ENCODE data around the gene GIPC1.

Gene GIPC1

DNA sequence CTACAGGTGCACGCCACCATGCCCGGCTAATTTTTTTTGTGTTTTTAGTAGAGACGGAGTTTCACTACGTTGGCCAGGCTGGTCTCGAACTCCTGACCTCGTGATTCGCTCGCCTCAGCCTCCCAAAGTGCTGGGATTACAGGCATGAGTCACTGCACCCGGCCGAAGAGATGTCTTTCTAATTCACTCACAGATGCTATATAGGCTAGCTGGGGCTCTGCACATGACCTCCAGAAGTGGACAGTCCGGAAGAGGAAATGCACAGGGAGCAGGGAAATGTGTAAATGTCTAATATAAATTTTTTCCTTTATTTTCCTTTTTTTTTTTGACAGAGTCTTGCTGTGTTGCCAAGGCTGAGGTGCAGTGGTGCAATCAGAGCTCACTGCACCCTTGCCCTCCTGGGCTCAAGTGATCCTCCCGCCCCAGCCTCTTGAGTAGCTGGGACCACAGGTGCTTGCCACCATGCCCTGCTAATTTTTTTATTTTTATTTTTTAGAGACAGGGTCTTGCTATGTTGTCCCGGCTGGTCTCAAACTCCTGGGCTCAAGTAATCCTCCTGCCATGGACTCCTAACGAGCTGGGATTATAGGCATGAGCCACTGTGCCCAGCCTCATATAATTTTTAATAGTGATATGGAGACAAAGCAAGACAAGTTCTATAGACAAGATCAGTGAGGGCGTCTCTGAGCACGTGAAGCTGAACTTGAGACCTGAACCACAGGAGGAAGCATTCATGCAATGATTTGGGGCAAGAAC is 8.4 kb downstream of the GIPC1 start:
- H3K9me3 ChIP-seq (ENCODE audit: control insufficient read depth, low read length) = no peaks in the 10 kb centered on the region
- 95% methylated on average over 12 to 13 of the region's 16 CpGs for WGBS, 2 experiments (ENCODE audit: insufficient coverage in 2 of 2)
- H3K4me3 ChIP-seq (ENCODE audit: extremely low read depth, insufficient read depth, low read length, poor library complexity, severe bottlenecking) = no peak overlapping the region
- H3K4me1 ChIP-seq (ENCODE audit: control insufficient read depth, insufficient read depth, low read length, poor library complexity, severe bottlenecking) = no peaks in the 10 kb centered on the region
- peaks cover 70% of the 10 kb centered on the region for H3K36me3 ChIP-seq (ENCODE audit: control insufficient read depth, insufficient read depth, low read length)
- H3K27ac ChIP-seq (ENCODE audit: low read depth, low read length, severe bottlenecking) = no peak overlapping the region

DNA sequence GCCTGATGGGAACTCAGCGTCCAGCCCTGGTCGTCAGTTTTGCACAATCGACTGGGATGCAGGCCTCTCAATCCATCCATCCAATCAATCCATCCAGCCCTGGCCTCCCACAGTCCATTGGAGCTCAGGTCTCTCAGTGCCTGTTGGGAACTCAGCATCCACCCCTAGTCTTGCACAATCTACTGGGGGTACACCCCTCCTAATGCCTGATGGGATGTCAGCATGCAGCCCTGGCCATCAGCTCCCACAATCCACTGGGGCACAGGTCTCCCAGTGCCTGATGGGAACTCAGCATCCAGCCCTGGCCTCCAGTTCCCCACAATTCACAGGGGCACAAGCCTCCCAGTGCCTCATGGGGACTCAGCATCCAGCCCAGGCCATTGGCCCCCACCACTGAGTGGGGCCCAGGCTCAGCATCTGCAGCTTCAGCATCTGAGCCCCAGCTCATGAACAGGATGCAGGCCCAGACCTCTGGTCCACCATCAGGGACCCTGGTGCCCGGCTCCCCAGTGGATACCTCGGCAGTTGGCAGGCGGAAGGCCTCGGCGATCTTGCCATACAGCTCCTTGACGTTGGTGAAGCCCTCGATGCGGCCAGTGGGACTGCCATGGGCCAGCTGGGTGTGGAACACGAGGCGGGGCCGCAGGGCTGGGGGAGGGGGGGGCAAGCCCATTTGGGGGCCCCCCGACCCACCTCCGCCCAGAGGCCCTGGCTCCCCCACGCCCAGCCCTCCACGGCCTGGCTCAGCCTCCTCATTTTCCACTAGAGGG is 13.6 kb downstream of the GIPC1 start:
- H3K9me3 ChIP-seq (ENCODE audit: control insufficient read depth, low read length) = no peaks in the 10 kb centered on the region
- H3K4me3 ChIP-seq (ENCODE audit: extremely low read depth, insufficient read depth, low read length, poor library complexity, severe bottlenecking) = no peak overlapping the region
- H3K4me1 ChIP-seq (ENCODE audit: control insufficient read depth, insufficient read depth, low read length, poor library complexity, severe bottlenecking) = peaks cover 5% of the 10 kb centered on the region
- WGBS, 2 experiments (ENCODE audit: insufficient coverage in 2 of 2) = 95% methylated on average over 15 to 16 of the region's 18 CpGs
- no peak overlapping the region for H3K27ac ChIP-seq (ENCODE audit: low read depth, low read length, severe bottlenecking)
- H3K36me3 ChIP-seq (ENCODE audit: control insufficient read depth, insufficient read depth, low read length) = peaks cover 74% of the 10 kb centered on the region

DNA sequence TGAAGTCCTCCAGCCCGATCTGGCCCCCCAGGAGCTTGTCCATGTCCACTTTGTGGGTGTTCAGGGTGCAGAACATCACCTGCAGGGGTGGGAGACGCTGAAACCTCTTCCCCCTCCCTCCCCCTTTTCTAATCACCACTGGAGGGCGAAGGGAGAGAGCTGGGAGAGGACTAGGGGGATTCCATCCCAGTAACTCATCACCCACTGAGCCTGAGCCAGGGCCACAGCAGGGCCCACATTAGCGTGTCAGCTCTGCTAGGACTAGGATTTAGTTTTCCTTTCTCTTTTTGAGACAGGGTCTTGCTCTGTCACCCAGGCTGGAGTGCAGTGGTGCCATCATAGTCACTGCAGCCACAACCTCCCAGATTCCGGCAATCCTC is 15.2 kb downstream of the GIPC1 start:
- Histone ChIP-seq H3K4me1 (ENCODE audit: control insufficient read depth, insufficient read depth, low read length, poor library complexity, severe bottlenecking) (peaks cover 19% of the 10 kb centered on the region), H3K9me3 (ENCODE audit: control insufficient read depth, low read length) (no peaks in the 10 kb centered on the region), H3K4me3 (ENCODE audit: extremely low read depth, insufficient read depth, low read length, poor library complexity, severe bottlenecking) (no peak overlapping the region), H3K36me3 (ENCODE audit: control insufficient read depth, insufficient read depth, low read length) (peaks cover 64% of the 10 kb centered on the region), H3K27ac (ENCODE audit: low read depth, low read length, severe bottlenecking) (no peak overlapping the region)
- WGBS, 2 experiments (ENCODE audit: insufficient coverage in 2 of 2) = 89% methylated on average over 1 to 3 of the region's 5 CpGs

DNA sequence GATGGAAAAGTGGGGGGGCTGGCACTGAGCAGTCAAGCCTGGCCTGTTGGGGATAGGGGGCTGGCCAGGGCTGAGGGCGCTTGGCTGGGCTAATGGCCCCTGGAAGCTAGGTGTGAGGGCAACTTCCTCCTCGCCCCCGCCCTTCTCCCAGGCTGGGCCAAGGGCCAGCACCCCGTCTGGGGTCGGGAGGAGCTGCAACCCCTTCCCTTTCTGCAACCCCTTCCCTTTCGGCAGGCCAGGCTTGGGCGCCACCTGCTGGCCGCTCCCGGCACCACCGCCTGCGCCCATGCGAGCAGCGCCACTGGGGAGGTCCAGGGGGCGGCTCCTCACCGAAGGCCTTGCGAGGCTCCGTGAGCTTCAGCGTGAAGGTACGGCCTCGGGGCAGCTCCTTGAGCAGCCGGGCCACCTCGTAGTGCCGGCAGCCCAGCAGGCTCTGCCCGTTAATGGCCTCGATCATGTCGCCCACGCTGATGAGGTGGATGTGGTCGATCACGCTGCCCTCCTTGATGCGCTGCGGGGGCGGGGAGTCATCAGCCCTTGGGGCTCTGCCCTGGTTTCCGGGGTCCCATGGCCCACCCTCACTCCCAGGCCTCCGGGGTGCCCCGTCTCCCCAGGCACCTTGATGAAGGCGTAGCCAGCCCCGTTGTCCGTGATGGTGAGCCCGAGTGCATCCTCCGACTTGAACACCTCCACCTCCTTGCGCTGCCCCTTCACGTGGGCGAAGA is 15.8 kb downstream of the GIPC1 start:
- Histone ChIP-seq H3K36me3 (ENCODE audit: control insufficient read depth, insufficient read depth, low read length) (peaks cover 61% of the 10 kb centered on the region), H3K27ac (ENCODE audit: low read depth, low read length, severe bottlenecking) (no peak overlapping the region), H3K4me1 (ENCODE audit: control insufficient read depth, insufficient read depth, low read length, poor library complexity, severe bottlenecking) (peaks cover 24% of the 10 kb centered on the region), H3K4me3 (ENCODE audit: extremely low read depth, insufficient read depth, low read length, poor library complexity, severe bottlenecking) (no peak overlapping the region), H3K9me3 (ENCODE audit: control insufficient read depth, low read length) (no peaks in the 10 kb centered on the region)
- 63 to 73% methylated on average over 33 to 39 of the region's 43 CpGs for WGBS, 2 experiments (ENCODE audit: insufficient coverage in 2 of 2)

DNA sequence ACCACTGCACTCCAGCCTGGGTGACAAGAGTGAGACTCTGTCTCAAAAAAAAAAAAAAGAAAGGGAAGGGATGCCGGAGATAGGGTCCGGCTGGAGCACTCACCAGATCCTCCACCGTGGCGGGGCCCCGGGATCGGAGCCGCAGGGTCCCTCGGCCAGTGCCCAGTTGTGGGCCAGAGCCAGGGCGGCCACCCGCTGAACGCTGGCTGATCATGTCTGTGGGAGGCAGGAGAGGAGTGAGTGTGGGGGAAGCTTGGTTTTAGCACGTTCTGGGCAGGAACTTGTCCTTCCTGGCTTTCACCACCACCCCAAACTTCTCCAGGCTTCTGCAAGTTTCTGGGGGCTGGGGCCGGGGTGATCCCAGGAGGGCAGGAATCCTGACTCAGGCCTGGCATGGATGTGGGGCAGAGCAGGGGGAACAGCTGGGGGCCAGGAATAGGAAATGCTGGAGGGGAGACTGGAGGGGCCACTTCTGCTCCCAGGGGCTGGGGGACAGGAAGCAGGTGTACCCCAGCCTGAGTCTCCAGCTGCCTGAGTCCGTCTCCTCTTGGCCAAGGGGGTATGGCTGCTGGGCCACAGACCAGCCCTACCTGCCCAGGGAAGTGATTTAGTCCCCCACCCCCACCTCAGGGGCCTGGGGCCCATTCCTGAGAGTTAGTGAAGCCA is 16.5 kb downstream of the GIPC1 start:
- Histone ChIP-seq H3K27ac (ENCODE audit: low read depth, low read length, severe bottlenecking) (no peak overlapping the region), H3K9me3 (ENCODE audit: control insufficient read depth, low read length) (no peaks in the 10 kb centered on the region), H3K4me1 (ENCODE audit: control insufficient read depth, insufficient read depth, low read length, poor library complexity, severe bottlenecking) (peaks cover 29% of the 10 kb centered on the region), H3K4me3 (ENCODE audit: extremely low read depth, insufficient read depth, low read length, poor library complexity, severe bottlenecking) (no peak overlapping the region), H3K36me3 (ENCODE audit: control insufficient read depth, insufficient read depth, low read length) (peaks cover 55% of the 10 kb centered on the region)
- 83 to 90% methylated on average over 4 to 6 of the region's 14 CpGs for WGBS, 2 experiments (ENCODE audit: insufficient coverage in 2 of 2)

DNA sequence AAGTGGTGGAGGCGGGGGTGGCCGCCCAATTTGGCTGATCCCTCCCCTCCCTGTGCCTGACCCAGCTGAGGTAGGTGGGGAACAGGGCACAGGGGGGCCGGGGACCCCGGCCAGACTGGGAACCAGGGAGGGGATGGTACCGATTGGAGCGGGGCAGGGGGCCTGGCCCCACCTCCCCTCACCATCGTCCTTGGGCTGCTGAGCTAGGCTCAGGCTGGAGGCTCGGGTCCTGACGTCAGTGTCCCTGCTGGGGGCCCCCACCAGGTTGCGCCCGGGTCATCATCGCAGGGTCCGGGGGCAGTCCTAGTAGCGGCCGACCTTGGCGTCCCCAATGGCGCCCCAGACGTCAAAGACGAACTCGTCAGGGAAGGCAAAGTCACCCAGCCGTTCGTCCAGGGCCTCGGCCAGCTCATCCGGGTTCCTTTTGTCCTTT is 17.8 kb downstream of the GIPC1 start:
- peaks cover 29% of the 10 kb centered on the region for H3K4me1 ChIP-seq (ENCODE audit: control insufficient read depth, insufficient read depth, low read length, poor library complexity, severe bottlenecking)
- peaks cover 45% of the 10 kb centered on the region for H3K36me3 ChIP-seq (ENCODE audit: control insufficient read depth, insufficient read depth, low read length)
- H3K9me3 ChIP-seq (ENCODE audit: control insufficient read depth, low read length) = no peaks in the 10 kb centered on the region
- 96 to 97% methylated on average over 16 to 18 of the region's 24 CpGs for WGBS, 2 experiments (ENCODE audit: insufficient coverage in 2 of 2)
- H3K4me3 ChIP-seq (ENCODE audit: extremely low read depth, insufficient read depth, low read length, poor library complexity, severe bottlenecking) = no peak overlapping the region
- H3K27ac ChIP-seq (ENCODE audit: low read depth, low read length, severe bottlenecking) = no peak overlapping the region

DNA sequence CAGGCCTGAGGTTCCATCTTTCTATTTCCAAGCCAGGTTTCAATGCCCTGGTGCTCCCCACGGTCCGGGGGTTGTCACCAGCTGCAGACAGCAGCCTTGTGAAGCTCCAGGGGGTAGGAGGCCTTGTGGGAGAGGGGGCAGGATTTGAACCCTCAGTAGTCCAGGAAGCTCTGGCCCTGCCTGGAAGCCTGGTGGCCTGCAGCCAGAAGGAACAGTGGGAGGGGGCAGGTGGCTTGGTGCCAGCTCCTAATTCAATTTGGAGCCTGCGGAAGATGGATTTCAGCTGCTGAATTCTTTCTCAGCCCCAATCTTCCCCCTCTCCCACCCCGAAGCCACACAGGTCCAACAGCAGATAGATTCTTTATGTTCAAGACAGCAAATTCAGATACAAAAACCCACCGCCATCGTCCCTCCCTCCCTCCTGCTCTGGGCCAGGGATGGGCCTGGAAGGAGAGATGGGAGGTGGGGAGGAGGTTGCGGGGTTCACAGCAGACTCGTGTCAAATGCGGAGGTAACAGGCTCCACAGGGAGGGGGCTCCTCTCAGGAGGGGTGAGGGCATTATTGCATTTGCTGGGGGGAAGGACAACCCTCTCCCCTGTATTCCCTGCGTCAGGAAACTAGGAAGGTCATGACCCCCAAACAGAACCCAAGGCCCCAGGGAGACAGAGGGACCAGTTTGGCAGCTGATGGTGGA is 18.4 kb downstream of the GIPC1 start:
- Histone ChIP-seq H3K27ac (ENCODE audit: low read depth, low read length, severe bottlenecking) (no peak overlapping the region), H3K4me3 (ENCODE audit: extremely low read depth, insufficient read depth, low read length, poor library complexity, severe bottlenecking) (no peak overlapping the region), H3K9me3 (ENCODE audit: control insufficient read depth, low read length) (no peaks in the 10 kb centered on the region), H3K36me3 (ENCODE audit: control insufficient read depth, insufficient read depth, low read length) (peaks cover 40% of the 10 kb centered on the region), H3K4me1 (ENCODE audit: control insufficient read depth, insufficient read depth, low read length, poor library complexity, severe bottlenecking) (peaks cover 29% of the 10 kb centered on the region)
- 85 to 90% methylated on average over 2 to 3 of the region's 10 CpGs for WGBS, 2 experiments (ENCODE audit: insufficient coverage in 2 of 2)

DNA sequence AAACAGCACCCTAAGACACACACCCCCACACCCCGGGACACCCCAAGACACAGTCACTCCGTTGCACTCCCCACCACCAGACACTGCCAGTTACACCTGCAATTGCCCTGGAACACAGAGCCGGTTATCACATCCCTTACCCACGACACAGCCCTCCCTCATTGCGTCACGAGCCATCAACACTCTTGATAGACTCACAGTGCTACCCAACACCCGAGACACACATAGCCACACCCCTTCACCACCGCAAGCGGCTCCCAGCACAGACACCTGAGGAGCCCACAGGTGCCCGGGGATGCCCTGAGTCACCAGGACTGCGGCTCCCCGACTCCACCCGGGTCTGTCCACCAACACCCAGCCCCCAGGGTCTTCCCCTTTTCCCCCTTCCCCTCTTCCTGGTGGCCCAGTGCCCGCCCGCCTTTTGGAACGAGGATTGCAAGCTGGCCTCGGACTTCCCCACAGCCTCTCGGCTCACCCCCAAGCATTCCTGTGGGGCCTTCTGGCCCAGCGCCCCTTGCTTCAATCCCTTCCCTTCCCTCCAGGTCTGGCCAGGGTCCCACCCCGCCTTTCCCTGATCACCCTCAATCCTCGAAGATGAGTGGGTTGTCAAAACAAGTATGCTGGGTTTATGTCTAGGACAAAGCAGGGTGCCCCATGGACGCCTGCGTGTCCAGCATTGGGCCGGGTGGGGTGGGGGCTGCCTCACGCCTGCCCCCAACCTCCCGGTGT is 19.1 kb downstream of the GIPC1 start:
- Histone ChIP-seq H3K36me3 (ENCODE audit: control insufficient read depth, insufficient read depth, low read length) (peaks cover 32% of the 10 kb centered on the region), H3K9me3 (ENCODE audit: control insufficient read depth, low read length) (no peaks in the 10 kb centered on the region), H3K4me3 (ENCODE audit: extremely low read depth, insufficient read depth, low read length, poor library complexity, severe bottlenecking) (no peak overlapping the region), H3K27ac (ENCODE audit: low read depth, low read length, severe bottlenecking) (no peak overlapping the region), H3K4me1 (ENCODE audit: control insufficient read depth, insufficient read depth, low read length, poor library complexity, severe bottlenecking) (peaks cover 29% of the 10 kb centered on the region)
- WGBS, 2 experiments (ENCODE audit: insufficient coverage in 2 of 2) = 86 to 90% methylated on average over 19 to 22 of the region's 26 CpGs

DNA sequence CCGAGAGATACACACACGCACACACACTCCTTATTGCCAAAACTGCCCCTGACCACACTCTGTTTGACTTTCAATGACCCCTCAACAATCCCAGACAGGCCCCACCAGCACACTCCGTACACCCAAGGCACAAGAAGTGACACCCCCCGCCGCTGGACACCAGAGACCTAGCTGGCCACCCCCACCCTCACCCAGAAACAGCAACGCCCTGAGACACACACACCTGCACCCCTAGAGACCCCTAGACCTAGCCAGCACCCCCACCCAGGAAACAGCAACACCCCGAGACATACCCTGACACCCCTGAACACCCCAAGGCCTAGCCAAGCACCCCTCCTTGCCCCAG is 19.6 kb downstream of the GIPC1 start:
- Histone ChIP-seq H3K9me3 (ENCODE audit: control insufficient read depth, low read length) (no peaks in the 10 kb centered on the region), H3K27ac (ENCODE audit: low read depth, low read length, severe bottlenecking) (no peak overlapping the region), H3K4me3 (ENCODE audit: extremely low read depth, insufficient read depth, low read length, poor library complexity, severe bottlenecking) (no peak overlapping the region), H3K36me3 (ENCODE audit: control insufficient read depth, insufficient read depth, low read length) (peaks cover 31% of the 10 kb centered on the region), H3K4me1 (ENCODE audit: control insufficient read depth, insufficient read depth, low read length, poor library complexity, severe bottlenecking) (peaks cover 29% of the 10 kb centered on the region)
- 91 to 93% methylated on average over 3 to 4 of the region's 7 CpGs for WGBS, 2 experiments (ENCODE audit: insufficient coverage in 2 of 2)

All from mesodermal cell (in vitro differentiated cells).